Amniotic epithelial cell (primary cell): ENCODE measurements around the gene MAP3K1.
"Not testable (repeated sequence)": the region's sequence is repeated elsewhere in the genome, so short reads cannot be mapped to it uniquely, and the experiment has no call there.

Experiments used
- DNase-seq: peaks from one replicate; pipeline ENCODE4 v3.0.0-alpha.2; 2010; ENCODE audit warnings: low read depth

MAP3K1 gene

DNA sequence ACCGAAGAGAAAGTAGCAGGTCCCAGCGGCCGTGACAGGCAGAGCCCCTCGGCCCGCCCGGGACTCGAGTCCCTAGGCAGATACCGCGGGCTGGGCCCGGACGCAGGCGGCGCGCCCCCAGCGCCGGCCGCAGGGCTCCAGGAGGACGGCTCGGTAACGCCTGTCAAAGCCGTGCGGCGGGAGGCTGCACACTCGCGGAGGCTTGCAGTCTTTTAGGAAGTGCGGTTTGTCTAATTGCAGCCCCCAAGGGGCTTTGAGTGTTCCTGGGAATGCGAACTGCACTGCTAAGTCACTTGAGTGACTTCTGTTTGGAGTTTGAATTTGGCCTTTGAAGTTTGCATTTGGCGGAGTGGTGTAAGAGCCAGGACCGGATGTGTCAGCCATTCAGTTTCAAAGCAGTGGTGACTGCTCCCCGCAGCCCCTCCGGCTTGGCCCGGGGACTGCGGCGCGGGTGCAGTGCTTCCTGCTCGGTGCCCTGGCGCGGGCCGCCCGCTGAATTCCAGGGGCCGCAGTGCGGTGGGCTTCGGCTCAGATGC is 1.3 kb downstream of the MAP3K1 start:
- peak; percentile 52 for DNase-seq

DNA sequence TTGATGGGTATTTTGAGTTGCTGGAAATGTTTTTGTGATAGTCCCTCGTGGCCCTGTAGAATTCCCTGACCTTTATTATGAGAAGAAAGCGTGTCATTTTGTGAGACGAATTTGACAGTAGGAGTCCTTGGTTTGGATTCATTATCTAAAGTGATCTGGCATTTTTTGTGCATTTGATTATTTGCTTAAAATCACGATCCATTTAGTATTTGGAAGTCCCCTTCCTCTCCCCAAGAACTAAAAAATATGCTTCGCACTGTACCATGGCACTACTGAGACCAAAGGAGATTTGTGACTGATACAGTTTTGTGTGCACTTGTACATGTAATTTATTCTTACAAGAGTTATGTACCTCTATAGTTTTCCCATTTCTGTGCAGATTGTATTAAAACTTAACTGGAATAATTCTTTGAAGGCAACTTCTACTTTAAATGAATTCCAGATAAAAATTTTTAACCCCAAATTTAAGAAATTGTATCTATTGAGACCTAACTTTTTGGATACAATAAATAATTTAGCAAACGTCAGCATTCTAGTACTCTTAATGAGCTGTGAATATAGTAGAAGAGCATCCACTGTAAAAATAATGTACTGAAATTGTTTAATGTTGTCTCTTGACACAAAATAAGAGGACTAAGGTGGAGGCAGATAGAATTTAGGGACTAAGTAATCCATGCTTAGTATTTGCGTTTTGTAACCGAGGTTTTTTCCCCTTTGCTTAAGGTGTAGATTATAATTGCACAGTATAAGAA is 2.1 kb downstream of the MAP3K1 start:
- DNase-seq = no peak

DNA sequence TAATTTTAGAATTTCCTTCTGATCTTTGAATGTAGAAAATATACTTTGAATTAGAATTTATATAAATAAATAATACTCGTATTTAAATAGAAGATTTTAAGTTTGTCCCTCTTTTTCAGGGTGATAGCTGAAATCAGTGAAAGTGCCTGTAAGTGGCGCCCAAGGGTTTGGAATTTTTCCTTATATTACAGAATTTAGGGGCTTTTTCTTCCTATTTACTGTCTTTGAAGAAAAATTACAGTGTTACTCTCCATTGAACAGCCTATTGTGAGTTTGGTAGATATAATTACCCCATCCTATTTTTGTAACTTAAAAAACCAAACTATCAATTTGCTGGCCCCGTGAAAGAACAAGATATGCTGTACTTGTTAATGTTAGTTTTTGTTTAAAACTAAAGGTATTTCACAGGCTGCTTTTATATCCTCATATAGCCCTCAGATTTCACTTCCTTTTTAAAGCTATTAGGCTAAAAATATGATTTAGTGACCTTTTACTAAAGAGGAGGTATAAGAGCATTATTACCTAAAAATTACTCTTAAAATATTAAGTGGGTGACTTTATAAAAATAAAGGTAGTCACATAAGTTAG is 3.2 kb downstream of the MAP3K1 start:
- DNase-seq = peak; percentile 41

DNA sequence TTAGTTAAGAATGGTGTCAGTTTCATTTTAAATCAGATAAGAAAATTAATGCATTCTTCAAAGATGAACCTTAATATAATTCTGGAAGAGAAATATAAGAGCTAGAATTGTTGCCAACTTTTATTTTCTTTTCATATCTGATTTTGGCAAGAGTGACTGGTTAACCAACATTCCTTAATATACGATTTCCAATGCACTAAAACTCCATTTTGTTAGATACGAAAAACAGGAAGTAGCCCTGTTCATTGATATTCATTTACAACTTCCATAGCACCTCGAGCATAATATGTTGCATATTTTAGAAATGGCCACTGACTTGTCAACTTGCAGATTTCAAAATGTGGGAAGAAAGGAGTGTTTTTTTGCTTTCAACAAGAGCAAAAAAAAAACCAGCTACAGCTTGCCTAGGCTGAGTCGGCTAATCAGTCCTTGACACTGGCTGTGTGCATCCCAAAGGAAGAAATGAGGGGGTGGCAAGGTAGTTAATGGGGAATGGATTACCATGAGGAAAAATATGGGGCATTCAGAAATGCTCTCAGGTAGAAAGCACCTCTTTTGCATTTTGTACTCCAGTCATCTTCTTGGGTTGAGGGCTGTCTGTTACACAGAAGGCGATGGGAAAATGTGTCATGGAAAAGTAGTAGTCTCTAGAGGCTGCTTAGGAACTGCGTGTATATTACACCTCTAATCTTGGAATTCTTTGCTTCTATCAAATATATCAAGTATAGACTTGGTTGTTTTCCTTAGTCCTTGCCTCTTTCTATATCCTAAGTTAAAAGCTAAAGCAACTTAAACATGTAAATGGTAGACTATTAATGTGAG is 3.9 kb downstream of the MAP3K1 start:
- DNase-seq = peak; percentile 32

DNA sequence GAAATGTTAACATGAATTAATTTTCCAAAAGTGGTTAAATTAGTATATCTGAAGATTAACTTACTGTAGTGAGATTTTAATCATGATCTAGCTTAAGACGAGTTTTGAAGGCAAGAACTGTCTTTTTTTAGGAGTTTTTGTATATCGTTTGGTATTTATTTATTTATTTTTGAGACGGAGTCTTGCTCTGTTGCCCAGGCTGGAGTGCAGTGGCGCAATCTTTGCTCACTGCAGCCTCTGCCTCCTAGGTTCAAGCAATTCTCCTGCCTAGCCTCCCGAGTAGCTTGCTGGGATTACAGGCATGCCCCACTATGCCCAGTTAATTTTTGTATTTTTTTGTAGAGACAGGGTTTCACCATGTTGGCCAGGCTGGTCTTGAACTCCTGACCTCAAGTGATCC is 6.5 kb downstream of the MAP3K1 start:
- not testable (repeated sequence) for DNase-seq

DNA sequence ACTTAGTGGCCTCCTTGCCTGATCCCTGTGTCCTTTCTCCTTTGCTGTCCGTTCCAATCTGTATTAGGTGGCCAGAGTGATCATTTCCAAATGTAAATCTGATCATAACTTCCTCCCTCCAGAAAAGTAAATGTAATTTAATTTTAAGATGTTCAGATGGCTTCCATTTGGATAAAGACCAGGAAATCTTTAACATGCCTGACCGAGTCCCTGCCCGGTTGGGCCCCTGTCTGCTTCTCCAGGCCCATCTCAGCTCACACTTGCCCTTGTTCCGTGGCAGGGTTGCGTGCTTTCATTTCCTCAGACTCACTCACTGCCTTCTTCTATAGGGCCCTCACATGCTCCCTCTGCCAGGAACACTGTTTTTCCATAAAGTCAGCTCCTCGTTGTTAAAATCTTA is 7.6 kb downstream of the MAP3K1 start:
- DNase-seq = no peak

DNA sequence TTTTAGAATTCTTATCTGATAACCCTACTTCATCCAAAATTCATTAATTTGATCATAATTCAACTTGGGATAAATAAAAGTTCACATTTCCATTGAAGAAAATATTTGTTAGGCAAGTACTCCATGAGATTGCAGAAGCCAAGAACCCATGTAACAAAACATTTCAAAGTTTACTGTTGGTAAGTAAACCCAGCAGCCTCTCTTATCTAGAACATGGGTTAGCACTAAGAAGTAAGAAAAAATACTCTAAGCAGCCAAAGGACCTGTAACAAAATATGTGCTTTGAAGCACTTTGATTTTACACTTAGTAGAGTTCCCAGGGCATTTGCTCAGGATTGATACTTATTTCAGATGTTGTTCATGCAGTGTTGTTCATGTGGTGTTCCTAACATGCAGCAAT is 8.7 kb downstream of the MAP3K1 start:
- DNase-seq = no peak

DNA sequence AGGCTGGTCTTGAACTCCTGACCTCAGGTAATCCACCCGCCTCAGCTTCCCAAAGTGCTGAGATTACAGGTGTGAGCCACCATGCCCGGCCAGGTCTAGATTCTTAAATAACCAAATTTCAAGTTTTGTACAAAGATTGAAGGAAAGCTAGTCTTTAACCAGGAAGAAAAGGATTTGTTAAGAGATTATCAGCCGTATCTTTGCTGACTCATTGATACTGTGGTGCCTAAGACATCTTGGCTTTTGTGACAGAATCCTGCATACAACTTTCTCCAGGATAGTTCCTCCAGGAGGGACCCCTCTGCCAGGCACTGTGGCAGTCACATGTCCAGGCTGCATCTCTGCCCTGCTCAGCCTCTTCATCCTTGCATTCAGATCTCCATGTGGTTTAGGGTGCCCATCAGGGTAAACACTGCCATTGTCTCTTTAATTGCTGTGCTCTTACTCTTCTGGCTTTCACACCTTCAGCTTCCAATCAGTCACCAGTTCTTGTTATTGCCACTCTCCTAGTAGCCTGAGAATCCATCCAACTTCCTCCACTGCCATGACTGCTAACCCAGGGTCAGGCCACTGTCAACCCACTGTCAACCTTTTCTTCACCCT is 10.0 kb downstream of the MAP3K1 start:
- no peak for DNase-seq

DNA sequence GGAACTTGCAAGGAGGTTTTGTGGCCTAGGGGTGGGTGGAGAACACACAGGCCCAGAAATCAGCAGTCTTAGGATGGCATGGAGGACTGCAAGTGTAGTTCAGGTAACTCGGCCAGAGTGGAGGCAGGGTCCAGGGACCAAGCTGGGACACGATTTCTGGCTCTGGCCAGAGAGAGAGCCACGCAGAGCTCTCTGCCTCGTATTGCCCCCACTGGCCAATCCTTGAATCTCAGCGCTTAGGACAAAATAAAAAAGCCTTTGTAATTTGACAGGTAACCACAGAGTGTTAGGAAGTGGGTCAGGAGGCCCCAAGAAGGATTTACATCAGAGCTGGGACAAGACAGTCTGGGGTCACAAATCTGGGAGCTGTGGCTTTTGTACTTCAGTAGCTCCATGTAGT is 11.7 kb downstream of the MAP3K1 start:
- DNase-seq = no peak

DNA sequence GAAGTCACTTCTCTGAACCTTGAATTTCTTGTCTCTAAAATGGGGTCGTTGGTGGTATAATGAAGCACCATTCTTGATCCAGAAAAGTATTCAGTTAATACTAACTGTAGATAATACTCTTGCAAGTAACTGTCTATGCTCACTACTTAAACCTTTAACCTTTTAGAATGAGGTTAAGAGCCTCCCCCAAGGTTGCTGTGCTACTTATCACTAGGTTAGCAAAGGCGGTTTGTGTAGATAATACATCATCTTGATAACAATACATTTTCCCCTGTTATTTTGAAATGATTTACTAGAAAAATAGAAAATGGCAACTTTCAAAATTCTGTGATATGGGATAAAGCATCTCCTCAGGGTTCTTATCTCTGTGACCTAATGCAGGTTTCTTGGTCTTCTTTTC is 12.6 kb downstream of the MAP3K1 start:
- peak; percentile 54 for DNase-seq

DNA sequence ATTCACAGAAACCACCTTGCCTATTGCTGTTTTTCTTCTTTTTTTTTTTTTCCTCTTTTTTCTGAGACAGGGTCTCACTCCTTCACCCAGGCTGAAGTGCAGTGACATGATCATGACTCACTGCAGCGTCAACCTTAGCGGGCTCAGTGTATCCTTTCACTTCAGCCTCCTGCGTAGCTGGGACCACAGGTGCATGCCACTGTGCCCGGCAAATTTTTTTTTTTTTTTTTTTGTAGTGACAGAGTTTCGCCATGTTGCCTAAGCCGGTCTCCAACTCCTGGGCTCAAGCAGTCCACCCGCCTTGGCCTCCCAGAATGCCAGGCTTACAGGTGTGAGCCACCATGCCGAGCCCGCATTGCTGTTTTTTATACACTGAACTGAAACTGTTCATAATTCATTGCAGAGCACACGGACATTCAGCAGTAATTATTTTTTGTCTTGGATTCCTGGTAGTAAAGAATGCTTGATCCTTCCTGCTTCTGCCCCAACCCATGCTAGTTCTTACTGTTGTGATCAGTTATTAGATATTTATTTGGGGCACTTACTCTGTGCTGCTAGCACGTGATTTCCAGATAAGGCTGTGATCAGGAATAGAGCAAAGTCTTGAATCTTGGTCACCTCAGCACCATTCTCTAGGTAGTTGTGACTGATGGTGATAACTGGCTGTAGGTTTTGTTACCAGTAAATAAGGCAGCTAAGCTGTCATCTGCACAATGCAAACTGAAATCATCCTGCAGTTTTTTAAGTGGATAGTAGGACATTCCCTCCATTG is 14.0 kb downstream of the MAP3K1 start:
- no peak for DNase-seq

DNA sequence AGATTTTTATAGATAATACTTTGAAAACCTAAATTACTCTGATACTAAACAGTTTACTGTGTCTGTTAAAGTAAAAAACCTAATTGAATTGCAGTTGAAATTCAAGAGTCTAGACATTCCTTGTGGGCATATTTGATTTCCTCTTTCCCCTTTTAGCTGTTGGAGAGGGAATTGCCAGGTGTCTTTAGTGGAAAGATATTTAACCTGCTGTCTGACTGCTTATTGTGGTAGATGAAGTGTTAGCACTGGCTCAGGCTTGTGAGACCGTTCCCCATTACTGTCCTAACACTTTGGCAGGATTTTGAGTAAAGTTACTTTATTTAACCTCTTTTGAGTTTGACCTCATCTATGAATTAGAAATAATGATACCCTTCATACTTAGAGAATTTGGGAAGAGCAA is 16.4 kb downstream of the MAP3K1 start:
- DNase-seq = no peak

DNA sequence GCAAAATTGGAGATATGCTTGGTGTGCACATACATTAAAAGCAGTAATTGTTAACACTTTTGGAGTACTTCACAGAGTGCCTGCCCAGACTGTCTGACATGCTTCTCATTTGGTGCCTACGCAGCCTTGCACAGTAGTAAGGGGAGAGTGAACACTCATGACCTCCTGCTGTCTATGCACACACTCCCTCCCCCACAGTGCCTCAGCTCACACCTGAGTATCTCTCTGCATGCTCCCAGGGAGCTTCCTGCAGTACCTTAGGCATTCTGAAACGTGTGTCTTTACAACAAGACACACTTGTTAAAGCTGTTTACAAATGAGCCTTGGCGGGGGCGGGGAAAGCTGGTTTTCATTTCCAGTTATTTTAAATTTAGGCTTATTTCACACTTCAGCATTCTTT is 18.0 kb downstream of the MAP3K1 start:
- no peak for DNase-seq

DNA sequence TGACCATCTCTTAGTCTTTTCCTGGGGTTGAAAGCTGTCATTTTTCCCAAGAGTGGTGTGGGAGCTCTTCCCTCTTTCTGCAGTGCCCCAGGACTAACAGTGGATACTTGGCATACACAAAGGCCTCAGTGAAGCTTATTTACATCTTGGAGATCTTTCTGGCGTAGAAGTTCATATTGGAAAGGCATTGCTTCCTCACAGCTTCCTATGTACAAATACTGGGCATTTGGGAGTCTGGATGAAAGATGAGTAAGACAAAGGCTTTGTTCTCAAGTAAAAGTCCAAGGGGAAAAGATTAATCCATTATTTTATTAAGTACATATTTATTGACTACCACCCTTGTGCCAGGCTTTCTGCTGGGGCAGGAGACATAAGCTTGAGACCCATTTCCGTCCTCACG is 22.0 kb downstream of the MAP3K1 start:
- DNase-seq = no peak

DNA sequence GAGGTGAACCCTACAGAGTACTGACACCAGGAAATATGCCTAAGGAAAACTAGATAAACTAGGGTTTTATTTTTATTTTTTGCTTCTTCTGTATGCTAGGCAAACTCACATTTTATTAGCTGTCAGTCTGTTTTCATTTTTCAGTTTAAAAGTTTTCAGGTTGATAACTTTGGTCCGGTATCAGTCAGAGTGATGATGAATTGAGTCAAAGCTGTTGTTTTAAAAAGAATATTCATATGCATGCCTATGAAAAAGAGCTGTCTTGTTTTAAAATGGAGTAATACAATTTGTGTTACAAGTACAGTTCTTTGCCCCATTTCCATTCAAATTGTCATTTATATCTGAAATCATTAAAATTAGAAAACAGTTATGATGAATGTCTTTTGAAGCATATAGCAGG is 22.6 kb downstream of the MAP3K1 start:
- no peak for DNase-seq

DNA sequence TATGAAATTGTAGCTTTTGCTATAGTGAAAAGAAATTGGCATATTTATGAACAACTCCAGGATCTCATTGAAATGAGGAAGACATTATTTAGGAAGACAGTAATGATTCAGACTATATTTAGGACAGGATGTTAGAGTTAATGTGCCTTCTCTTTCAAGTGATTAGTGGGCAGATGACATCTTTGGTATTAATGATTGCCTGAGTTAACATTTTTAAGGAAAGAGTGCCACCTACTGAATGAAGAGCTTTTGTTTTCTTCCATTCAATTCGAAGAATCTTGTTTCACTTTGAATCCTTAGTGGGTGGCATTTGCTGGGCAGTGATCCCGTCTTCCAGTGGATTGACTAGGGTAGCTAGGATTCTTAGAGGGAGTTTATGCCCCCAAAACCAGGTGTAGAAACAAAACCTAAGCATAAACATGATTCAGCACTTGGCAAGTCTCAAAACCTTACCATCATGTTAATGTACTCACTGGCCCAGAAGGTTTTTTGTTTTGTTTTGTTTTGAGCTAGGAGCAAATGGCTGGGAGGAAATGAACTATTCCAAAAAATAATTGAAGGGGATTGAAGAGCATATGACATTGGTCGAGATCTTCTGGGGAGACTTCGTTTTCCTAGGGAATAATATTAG is 23.2 kb downstream of the MAP3K1 start:
- peak; percentile 77 for DNase-seq

DNA sequence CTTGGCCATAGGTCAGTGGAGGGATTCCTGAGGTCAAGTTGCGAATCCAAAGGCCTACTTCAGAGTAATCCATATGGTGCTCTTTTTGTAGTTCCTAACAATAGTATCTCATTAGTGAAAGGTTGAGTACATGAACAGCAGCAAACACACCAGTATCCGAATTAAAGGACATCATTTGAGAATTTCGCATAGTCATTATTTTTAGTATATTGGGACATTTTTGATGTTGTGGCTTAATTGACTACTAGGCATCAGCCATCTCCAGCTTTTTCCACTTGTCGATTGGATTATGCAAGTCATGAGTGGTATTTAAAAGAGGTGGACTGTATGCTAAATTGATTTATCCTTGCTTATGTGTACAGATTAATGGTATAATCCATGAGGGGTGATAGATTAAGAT is 23.7 kb downstream of the MAP3K1 start:
- DNase-seq = no peak

DNA sequence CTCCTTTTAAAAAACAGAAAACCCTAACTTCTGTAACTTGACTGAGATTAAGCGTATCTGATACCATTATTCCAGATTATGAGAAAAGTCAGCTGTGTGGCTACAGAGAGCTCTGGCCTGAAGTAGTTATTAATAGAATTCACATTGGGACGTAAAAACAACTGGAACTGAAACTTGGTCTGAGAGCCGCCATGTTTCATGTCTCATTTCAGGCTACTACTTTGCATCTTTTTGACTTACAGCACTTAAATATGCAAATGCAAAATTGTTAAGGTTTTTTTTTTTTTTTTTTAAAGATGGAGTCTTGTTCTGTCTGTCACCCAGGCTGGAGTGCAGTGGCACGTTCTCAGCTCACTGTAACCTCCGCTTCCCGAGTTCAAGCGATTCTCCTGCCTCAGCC is 25.2 kb downstream of the MAP3K1 start:
- no peak for DNase-seq

DNA sequence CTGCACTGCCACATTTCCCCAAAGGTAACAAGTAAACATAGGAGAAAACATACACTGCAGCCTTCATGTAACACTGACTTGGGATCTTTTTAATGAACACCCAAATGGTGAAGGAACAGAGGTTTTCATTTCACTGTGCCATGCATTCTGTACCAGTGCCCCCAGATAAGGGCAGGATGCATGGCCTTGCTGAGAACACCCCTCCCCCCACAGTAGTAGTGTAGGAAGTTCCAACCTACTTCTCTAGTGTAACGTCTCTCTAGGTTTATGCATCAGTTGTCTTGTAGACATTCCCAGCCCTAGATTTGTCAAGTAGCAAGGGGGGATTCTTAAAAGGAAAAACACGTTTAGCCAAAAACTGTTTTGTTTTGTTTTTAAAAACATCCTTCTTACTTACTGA is 29.9 kb downstream of the MAP3K1 start:
- no peak for DNase-seq

DNA sequence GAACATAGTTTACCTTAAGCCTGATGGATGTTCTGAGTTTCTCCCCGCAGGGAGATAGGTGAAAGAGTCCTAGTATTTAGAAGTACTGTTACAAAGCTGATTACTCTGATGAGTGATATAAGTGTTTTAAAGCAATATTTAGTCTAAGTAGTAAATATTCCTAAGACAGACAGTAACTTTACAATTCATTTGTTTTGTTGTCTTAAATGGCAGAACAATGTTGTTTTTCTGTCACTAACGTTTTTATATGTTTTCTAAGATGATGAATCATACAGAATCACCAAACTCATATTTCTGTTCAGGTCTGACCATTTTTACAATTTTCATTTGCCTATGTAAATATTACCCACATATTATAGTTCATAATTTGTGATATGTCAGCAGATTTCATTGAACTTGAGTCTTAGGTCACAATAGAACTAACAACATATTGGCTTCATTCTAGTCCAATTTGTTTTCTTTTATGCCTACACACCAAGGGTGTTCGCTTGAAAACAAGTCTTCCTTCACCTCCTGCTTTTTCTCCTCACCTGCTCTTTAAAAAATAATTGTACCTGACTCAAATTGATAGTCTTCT is 30.6 kb downstream of the MAP3K1 start:
- no peak for DNase-seq

DNA sequence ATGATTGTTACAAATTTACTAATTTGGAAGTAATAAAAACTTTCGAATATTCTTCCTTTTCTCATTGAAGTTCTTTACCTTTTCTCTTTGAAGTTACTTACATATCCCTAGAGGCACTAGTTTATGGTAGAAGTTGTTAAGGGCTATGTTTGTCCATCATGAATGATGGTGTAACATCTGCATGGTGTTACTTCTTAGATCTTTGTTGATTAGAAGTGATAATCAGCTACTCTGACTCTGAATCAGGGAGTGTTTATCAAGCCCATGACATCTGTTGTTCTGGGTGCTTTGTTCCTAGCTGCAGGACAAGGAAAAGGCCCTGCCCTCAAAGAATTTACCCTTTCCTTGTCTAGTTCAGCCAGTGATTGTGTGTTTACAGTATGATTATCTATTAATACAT is 32.9 kb downstream of the MAP3K1 start:
- peak; percentile 30 for DNase-seq
